ENCODE measurements around the gene PRG3. TPM values are rescaled to one million over a fixed set of nuclear protein-coding genes. Genes with fewer than 3 reads are reported as not detected.

The PRG3 gene
- total and polyA plus RNA-seq, 2 of the 4 experiments (the other 2 are of a cell fraction): not detected

DNA sequence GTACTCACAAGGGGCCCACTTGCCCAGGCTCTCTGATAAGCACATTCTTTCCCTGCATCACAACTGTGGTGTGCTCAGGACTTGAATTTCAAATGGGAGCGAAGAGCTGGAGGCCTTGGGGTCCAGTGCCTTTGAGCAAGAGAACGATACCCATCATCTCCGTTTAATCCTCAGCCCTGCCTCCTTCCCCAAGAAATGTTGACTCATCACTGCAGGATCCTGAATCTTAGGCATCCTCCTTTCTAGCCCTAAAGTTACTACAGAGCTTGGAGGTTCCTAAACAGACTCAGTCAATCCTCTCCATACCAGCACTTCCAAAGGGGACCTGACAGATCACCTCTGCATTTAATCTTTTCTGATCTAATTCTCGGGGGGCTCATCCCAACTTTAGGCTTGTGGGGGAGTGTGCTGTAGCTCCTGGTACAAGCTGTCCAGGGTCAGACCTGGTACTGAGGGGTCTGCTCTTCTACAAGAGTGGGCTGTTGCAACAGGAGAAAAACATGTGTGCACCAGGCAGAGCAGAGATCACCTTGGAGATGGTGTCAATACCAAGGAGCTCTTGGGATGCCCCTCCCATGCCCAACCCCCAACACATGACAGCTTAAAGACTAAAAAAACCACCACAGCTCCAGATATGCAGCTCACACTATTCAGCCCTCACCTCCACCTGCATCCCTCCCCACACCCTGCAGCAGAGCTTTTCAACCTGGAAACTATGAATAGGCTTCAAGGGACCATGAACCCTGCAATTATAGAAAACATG lies 13.4 kb upstream of the PRG3 start:
- intact Hi-C loops (cut with micrococcal nuclease): no loop called here
- no peak overlapping the region for H4K91ac ChIP-seq (ENCODE audit: insufficient read depth, low read depth, low read length)
- no peak overlapping the region for H3K56ac ChIP-seq (ENCODE audit: extremely low read depth, insufficient read depth, low read length)
- no peaks in the 10 kb centered on the region for H3K9me3 ChIP-seq (ENCODE audit: control insufficient read depth, insufficient read depth, low read length)
- H2BK120ac ChIP-seq (ENCODE audit: low read depth, low read length): no peak overlapping the region
- H3K4ac ChIP-seq (ENCODE audit: low read depth, low read length): no peak overlapping the region
- DNase-seq (no peak), ATAC-seq (ENCODE audit: low read depth) (no peak)
- H3K9ac ChIP-seq (ENCODE audit: low read depth, low read length): no peak overlapping the region
- H3K23ac ChIP-seq (ENCODE audit: low read depth, low read length): no peak overlapping the region
- in situ Hi-C loops (cut with MboI; ENCODE audit: low sequenced_read_pairs): no loop called here
- no peak overlapping the region for H4K8ac ChIP-seq (ENCODE audit: low read depth in 2 of 2, low read length in 2 of 2)
- CTCF ChIA-PET: no interaction called here
- no peak for TF ChIP-seq POLR2A (IDR thresholded peaks at IDR 0.05; ENCODE audit: low read depth, low read length)
- TF ChIP-seq ELK1 (IDR thresholded peaks at IDR 0.05; ENCODE audit: borderline replicate concordance, low read depth, low read length): no peak
- TF ChIP-seq CTCF (conservative IDR thresholded peaks at IDR 0.05; ENCODE audit: low read depth, low read length): no peak
- TF ChIP-seq CEBPB (IDR thresholded peaks at IDR 0.05; ENCODE audit: low read depth, low read length): no peak
- no peak for TF ChIP-seq USF2 (IDR thresholded peaks at IDR 0.05; ENCODE audit: low read depth, low read length)
- no peak for TF ChIP-seq MXI1 (IDR thresholded peaks at IDR 0.05; ENCODE audit: borderline replicate concordance, low read depth, low read length)
- no peak for TF ChIP-seq CHD1 (IDR thresholded peaks at IDR 0.05; ENCODE audit: low read depth, low read length)
- no peak for TF ChIP-seq RCOR1 (IDR thresholded peaks at IDR 0.05; ENCODE audit: insufficient replicate concordance, low read length)
- no peak for TF ChIP-seq RFX5 (IDR thresholded peaks at IDR 0.05; ENCODE audit: low read depth, low read length)
- no peak for TF ChIP-seq RAD21 (IDR thresholded peaks at IDR 0.05; ENCODE audit: low read length)
- TF ChIP-seq MAFK (IDR thresholded peaks at IDR 0.05; ENCODE audit: low read depth, low read length): no peak
- no peak for TF ChIP-seq NFE2L2 (IDR thresholded peaks at IDR 0.05; ENCODE audit: low read depth, low read length)
- TF ChIP-seq BHLHE40 (IDR thresholded peaks at IDR 0.05; ENCODE audit: low read depth, low read length): no peak
- TF ChIP-seq FOS (IDR thresholded peaks at IDR 0.05; ENCODE audit: low read depth, low read length): no peak
- TF ChIP-seq MAZ (IDR thresholded peaks at IDR 0.05; ENCODE audit: borderline replicate concordance, low read depth, low read length): no peak
- POLR2A ChIA-PET (ENCODE audit: unreplicated experiment): no interaction called here
- WGBS, 2 experiments (ENCODE audit: extremely low coverage in 2 of 2, insufficient read length in 1 of 2): 75% methylated on average over 3 of the region's 4 CpGs; no CpG with 5 or more reads in 1 of the 2 experiments
- H2AFZ ChIP-seq (replicated peaks; ENCODE audit: low read length, poor library complexity): no peak overlapping the region
- no peak overlapping the region for H2BK5ac ChIP-seq (ENCODE audit: low read depth, low read length, poor library complexity, severe bottlenecking)
- no peak overlapping the region for H2BK20ac ChIP-seq (ENCODE audit: low read depth, low read length)
- H3K27me3 ChIP-seq (ENCODE audit: control insufficient read depth, insufficient read depth, low read length): peaks cover 48% of the 10 kb centered on the region
- H4K5ac ChIP-seq (ENCODE audit: low read depth, low read length): no peak overlapping the region
- H3K27ac ChIP-seq (ENCODE audit: insufficient read depth, low read length): no peak overlapping the region
- H3K79me1 ChIP-seq (ENCODE audit: low read depth in 1 of 2, low read length in 2 of 2): no peaks in the 10 kb centered on the region
- no TSS peak for BruUV-seq (replicated peaks)
- H3K36me3 ChIP-seq (ENCODE audit: control insufficient read depth, insufficient read depth, low read length): no peaks in the 10 kb centered on the region
- H3K9me1 ChIP-seq (ENCODE audit: insufficient read depth, low read length): no peaks in the 10 kb centered on the region
- H3K4me1 ChIP-seq (ENCODE audit: control insufficient read depth, insufficient read depth, low read length): no peaks in the 10 kb centered on the region
- no peak overlapping the region for H2BK15ac ChIP-seq (ENCODE audit: low read depth, low read length)
- no peaks in the 10 kb centered on the region; the same call in 1 of the 2 replicates for H4K20me1 ChIP-seq (ENCODE audit: insufficient read depth, low read length)
- H3K4me2 ChIP-seq (ENCODE audit: low read depth, low read length): no peak overlapping the region
- no peak overlapping the region for H2AK9ac ChIP-seq (replicated peaks; ENCODE audit: low read depth, low read length, poor library complexity)
- dilution Hi-C loops (cut with HindIII; ENCODE audit: low sequenced_read_pairs, unreplicated experiment): no loop called here
- H3K4me3 ChIP-seq (ENCODE audit: insufficient read depth, low read depth, low read length): no peak overlapping the region
- no peak overlapping the region for H2AK5ac ChIP-seq (ENCODE audit: low read depth, low read length)
- H3K18ac ChIP-seq (ENCODE audit: low read depth, low read length): no peak overlapping the region
- H3K14ac ChIP-seq (replicated peaks; ENCODE audit: low read depth, low read length): no peak overlapping the region

Measured in IMR-90 (cell line).